ENCODE measurements around the gene CCDC88C.
"Not testable (repeated sequence)": the region's sequence is repeated elsewhere in the genome, so short reads cannot be mapped to it uniquely, and the experiment has no call there.

Gene CCDC88C

GRCh38 chr14:91264151-91265150 is 153.2 kb downstream of the CCDC88C start:
- DNase-seq: peak; percentile 45

DNA sequence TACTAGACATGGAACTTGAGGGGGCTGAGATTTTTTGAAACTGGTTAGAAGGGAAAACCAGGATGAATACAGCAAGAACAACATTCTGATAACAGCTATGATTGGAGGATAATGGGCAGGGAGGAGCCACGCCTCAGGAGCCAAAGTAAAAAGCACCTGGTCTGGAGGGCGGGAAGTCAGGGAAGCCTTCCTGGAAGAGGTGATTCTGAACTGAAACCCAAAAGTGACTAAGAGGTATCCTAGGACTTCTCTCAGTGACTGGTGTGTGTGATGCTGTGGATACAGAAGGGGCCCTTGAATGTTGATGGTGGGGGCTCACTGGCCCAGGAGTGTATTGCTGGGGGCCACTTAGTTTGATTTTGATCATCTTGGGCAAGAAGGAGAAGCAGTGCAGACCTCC is 154.3 kb downstream of the CCDC88C start:
- no peak for DNase-seq

GRCh38 chr14:91261986-91262549 is 155.6 kb downstream of the CCDC88C start:
- no peak for DNase-seq

- DNase-seq: peak; percentile 63
These were observed 156.5 kb downstream of the CCDC88C start for GRCh38 chr14:91261115-91261514.

- DNase-seq: no peak
These were observed 158.7 kb downstream of the CCDC88C start for GRCh38 chr14:91258876-91259275.

DNA sequence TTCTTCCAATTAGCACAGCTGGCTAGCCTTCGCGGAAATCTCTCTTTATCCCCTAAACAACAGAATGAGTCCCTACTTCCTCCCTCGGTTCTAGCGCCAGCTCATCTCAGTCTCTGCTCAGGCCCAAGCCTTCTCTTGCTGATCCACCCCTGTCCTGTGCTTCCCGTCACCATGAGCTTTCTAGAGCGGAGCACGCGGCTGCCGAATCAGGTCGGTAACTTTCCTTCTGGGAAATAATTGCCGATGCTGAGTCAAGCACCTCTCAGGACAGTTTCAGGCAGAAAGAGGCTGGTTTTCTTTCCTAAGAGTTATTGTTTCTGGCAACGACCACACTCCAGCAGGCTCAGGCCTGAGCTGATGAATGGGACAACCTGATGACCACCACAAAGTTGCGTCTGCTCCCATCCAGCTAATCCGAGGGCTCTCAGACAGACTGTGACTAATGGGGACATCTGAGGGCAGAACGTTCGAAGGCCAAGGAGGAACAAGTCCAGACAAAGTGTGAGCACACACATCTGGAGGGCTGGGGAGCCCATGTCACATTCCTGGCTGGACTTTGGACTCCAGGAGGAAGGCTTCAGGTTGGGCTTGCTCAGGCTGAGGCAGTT is 159.5 kb downstream of the CCDC88C start:
- DNase-seq: no peak

GRCh38 chr14:91257328-91258010 is 160.2 kb downstream of the CCDC88C start:
- DNase-seq: no peak

- DNase-seq: no peak
These were observed 161.0 kb downstream of the CCDC88C start for GRCh38 chr14:91256661-91257060.

- DNase-seq: no peak
These were observed 162.5 kb downstream of the CCDC88C start for GRCh38 chr14:91255026-91255695.

- no peak for DNase-seq
These were observed 163.2 kb downstream of the CCDC88C start for GRCh38 chr14:91254461-91254860.

DNA sequence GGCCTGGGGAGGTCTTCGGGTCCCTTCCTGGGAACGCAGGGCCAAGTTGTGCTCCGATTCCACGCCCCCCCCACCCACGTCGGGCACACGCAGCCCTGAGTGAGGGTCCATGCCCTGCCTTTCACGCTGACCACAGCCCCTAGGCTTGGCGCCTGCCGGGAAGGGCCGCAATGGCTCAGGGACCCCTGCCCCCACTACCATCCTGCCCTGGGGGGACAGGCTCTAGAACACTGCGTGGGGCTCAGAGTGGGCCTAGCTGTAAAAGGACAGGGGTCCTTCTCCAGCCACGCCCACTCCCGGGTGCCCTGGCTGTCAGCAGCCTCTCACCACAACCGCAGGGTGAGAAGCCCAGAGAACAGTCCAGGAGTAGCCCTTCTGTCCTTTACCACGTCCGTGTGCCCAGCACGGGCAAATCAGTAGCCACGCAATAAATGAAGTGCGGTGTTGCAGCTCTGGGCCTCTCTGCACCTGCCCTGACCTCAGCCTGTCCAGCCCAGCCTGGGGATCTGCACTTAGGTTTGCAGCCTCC is 163.8 kb downstream of the CCDC88C start:
- DNase-seq: no peak

GRCh38 chr14:91252871-91253794 is 164.5 kb downstream of the CCDC88C start:
- peak; percentile 53 for DNase-seq

DNA sequence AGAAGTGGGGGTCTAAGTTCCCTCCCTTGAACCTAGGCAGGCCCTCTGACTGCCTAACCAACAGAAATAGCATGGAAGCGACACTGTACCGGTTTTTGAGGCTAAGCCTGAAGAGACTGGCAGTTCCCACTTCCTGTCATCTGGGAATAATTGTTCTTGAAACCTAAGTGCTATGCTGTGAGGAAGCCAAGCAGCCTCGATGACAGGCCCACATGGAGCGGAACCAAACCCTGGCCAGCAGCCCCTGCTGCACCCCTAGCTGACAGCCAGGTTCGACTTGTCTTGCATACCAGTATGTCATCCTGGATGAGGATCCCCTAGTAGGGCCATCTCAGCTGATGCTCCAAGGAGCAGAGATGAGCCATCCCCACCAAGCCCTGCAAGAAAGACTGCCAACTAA is 166.7 kb downstream of the CCDC88C start:
- DNase-seq: no peak

DNA sequence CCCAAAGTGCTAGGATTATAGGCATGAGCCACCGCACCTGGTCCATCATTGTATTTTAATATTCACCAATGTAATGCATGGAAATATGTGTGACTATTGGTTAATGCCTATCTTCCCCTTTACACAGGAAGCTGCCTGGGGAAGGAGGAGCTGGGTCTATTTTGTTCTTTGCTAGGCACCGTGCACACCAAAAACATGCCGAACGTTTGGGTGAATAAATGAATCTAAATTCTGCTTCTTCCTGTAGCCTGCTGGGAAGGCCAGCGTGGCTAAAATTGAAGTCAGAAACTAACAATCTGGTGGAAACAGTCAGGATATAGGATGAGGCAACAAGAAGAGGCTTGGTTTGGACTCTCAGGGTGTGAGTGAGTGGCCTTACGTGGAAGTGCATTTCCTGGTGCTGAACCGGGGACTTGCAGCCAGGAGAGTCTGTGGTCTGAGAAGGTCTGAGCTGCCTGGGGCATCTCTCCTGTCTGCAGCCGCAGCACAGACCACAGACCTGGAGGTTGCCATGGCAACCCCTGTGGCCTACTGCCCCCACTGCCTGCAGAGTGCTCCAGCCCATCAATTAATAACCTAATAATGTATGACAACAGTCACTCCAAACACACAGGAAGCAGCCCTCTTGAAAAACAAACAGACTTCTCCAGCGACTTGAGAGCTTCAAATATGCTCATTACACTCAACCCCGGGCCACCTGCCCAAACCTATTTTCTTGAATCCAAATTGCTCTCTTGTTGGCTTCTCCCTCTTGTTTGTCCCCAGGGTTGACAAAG is 167.6 kb downstream of the CCDC88C start:
- peak; percentile 56 for DNase-seq

DNA sequence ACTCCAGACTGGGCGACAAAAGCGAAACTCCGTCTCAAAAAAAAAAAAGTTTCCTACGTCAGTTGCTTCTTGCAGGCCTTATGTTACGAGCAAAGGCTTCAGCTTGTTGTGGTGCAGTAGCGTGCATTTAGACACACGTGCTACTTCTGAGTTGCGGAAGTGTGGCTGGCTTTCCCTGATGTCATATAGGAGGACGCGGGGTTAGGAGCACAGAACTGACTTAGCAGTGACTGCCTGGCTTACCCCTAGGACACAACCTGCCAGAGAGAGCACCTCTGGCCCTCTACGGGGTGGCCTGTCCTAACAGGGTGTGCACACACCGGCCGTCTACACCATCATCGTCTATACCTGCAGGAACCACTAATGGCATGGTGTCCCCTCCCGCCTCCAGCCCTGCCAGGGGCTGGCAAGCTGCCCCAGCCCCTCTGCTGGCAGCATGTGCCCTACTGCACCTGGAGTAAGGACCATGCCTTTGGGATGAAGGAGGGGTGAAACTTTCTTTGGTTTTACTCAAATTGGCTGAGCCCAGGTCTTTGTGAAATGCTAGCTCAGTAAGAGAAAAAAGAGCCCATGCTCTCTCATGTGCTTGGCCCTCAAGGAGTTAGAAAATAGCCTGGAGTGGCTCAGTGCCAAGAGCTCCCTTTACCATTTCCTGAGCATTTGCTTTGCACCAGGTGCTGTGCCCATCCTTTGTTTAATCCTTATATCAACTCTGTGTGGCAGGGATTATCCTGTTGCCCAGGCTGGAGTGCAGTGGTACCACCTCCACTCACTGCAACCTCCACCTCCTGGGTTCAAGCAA is 171.4 kb downstream of the CCDC88C start:
- peak; percentile 72 for DNase-seq

DNA sequence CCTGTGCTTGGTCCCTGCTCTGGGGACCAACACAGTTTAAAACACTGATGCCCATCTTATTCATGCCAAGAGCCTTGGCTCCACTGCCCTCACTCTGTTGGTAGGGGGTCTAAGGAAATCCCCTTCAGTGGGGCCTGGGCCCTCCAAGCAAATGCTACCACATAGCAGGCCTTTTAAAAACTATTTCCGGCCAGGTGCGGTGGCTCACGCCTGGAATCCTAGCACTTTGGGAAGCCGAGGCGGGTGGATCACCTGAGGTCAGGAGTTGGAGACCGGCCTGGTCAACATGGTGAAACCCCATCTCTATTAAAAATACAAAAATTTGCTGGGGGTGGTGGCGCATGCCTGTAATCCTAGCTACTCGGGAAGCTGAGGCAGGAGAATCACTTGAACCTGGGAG is 172.0 kb downstream of the CCDC88C start:
- DNase-seq: not testable (repeated sequence)

DNA sequence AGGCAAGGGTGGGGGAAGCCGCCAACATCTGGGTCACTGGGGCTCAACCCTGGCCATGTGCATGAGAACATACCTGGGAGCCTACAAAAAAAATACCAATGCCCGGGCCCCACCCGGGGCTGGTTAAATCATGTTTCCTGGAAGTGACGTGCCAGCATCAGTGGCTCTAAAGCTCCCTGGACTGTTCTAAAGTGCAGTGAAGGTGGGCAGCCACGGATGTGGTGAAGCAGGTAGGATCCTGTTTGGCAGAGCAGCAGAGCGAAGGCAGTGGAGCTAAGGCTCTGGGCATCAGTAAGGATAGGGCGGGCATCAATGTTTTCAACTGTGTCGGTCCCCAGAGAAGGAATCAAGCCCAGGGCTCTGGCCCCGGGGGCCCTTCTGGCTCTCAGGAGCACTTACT is 172.6 kb downstream of the CCDC88C start:
- peak; percentile 79 for DNase-seq

- no peak for DNase-seq
These were observed 173.1 kb downstream of the CCDC88C start, which contains the start of gene GPR68 for GRCh38 chr14:91244501-91244901. Gene GPR68 (minus strand): TSS chr14:91244704. CDS start chr14:91235050, 9,654 bp downstream.

GRCh38 chr14:91243074-91243471 is 174.5 kb downstream of the CCDC88C start:
- DNase-seq: no peak

Measured in stimulated activated CD8-positive, alpha-beta memory T cell treated with anti-CD3 and anti-CD28 coated beads, Interleukin-4, amount 100 ng/mL, for 48 hours (primary cell).